HG03025 (cell line): ENCODE measurements around the gene MBD2.
A peak's percentile ranks its signal among the peaks of the same experiment; 100 is the strongest.

ENCODE experiments used
- ATAC-seq: cut with Tn5 transposase; IDR thresholded peaks from one replicate; pipeline ENCODE4 v1.9.1; 2021; ENCODE audit warnings: mild to moderate bottlenecking, moderate library complexity; ENCODE audit not compliant: unreplicated experiment, low FRiP score

The MBD2 gene

GRCh38 chr18:54203914-54204313, 20.6 kb downstream of the MBD2 start:
- no peak for ATAC-seq

DNA sequence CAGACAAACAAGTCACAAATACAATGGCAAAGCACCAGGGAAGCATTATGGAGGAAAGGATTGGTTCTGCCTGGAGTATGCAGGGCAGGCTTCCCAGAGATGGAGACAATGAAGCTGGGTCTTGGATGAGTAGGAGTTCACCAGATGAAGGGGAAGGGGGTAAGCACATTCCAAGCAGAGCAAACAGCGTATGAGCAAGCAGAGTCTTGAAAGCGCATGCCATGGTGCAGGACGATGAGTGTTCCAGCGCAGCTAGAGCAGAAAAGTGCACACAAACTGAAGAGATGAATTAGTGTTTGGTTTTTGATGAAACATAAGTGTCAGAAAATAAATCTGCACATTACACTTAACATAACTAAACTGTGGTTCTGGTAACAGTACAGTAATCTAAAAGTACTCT, 21.6 kb downstream of the MBD2 start:
- no peak for ATAC-seq

DNA sequence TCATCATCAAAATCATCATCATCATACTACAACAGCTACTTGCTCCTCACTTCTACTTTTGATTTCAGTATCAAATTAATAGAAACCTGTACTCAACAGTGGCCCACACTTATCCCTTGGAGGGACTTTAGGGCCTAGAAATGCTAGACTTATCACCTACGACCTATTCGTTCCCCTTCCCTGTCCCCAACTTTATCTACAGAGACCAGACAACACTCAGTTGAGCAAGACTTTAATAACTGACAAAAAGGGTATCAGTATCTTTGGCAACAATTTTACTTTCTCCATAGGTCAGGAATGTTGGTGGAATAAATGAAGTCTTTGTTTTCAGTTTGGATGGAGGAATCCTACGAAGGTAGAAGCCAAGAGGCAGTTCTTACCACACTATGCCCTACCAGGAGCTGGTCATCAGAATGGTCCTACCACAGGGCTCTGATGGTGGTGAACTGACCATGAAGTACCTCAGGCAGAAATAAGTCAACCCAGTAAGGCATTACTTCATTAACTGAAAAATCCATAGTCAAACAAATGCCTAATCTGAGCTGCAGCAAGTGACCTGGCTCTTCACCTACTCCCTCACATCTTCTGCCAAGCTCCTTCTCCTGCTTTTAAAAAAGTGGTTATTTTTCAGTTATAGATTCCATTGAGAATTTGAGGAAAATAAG, 26.6 kb downstream of the MBD2 start:
- ATAC-seq = no peak

GRCh38 chr18:54193786-54194185, 30.7 kb downstream of the MBD2 start:
- no peak for ATAC-seq

DNA sequence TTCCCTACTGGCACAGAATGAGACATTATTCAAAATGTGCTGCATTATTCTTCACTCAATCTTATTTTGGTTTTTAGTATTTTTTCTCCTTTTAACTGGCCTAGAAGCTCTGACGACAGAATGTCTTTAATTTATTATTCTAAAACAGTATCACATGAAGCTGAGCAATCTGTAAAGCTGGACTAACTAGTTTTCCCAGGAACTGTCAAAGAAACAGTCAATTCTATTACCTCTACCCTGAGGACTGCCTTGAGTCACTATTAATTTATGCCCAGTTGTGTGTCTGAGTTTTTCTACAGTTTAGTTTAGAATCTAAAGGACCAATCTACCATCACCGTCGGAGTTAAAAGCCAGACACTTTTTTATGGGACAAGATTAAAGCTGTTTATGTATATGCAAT, 31.6 kb downstream of the MBD2 start:
- no peak for ATAC-seq

- no peak for ATAC-seq
These were observed 32.1 kb downstream of the MBD2 start for GRCh38 chr18:54192415-54192814.

DNA sequence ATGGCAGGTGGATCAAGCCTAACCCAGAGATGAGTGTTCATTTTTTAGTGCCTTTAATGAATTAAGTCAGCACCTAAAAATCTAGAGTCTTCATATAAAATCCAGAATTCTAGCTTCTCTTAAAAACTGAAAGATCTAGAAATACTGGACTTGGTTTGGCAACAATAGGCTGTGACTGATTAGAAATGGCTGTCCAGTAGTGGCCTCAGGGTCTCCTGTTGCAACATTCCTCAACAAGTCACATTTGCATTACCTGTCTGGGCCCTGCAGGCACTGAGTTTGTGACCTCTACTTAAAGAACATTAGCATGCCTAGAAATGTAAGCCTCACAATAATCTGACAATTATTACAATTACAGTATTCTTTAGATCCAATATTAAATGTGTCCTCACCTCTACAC, 33.1 kb downstream of the MBD2 start:
- no peak for ATAC-seq

GRCh38 chr18:54187372-54187771, 37.1 kb downstream of the MBD2 start:
- ATAC-seq = no peak

GRCh38 chr18:54184836-54185235, 39.6 kb downstream of the MBD2 start:
- no peak for ATAC-seq

DNA sequence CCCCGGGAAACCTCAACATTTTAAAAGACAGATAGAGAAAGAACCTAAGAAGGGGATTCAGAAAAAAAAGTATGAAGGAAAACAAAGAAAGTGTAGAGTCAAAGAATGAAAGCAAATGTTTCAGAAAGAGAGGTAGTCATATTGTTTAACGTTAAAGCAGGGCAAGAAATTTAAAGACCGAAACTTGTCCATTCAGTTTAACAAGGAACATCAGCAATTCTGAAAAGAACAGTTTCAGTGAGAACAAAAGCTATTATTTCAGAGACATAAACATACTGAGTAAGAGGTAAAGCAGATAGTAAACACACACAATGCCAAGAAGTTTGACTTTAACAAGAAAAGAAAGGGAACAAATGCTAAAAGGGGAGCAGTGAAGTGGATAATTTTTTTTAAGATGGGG, 41.1 kb downstream of the MBD2 start:
- ATAC-seq = no peak

GRCh38 chr18:54181856-54182602, 42.4 kb downstream of the MBD2 start:
- ATAC-seq = no peak

DNA sequence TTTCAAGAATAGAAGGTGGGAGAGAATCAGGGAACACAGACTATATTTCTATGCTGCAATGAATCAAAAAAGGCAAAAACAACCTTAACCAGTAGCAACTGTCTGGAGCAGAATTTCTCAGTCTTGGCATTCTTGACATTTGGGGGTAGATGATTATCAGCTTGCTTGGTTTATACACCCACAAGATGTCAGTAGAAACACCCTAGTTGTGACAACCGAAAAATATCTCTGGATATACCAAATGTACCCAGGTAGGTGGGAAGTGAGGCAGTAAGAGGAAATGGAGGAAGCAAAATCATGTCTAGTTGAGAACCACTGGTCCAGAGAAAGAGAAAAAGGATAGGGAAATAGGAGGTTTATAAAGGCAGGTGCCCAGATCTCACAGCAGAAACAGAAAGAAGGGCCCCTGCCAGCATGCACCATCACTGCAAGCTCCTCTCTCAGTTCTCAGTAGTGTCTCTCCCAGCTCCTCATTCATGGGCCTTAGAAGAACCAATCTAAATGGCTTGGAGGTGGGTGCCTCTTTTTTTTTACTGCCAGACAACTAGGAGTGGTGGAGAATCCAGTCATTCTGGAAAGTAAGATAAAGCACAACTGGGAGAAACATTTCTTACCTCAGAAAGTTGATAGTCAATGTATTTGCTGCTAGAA, 50.4 kb downstream of the MBD2 start:
- peak; percentile 77 for ATAC-seq

GRCh38 chr18:54173250-54173649, 51.2 kb downstream of the MBD2 start:
- no peak for ATAC-seq

DNA sequence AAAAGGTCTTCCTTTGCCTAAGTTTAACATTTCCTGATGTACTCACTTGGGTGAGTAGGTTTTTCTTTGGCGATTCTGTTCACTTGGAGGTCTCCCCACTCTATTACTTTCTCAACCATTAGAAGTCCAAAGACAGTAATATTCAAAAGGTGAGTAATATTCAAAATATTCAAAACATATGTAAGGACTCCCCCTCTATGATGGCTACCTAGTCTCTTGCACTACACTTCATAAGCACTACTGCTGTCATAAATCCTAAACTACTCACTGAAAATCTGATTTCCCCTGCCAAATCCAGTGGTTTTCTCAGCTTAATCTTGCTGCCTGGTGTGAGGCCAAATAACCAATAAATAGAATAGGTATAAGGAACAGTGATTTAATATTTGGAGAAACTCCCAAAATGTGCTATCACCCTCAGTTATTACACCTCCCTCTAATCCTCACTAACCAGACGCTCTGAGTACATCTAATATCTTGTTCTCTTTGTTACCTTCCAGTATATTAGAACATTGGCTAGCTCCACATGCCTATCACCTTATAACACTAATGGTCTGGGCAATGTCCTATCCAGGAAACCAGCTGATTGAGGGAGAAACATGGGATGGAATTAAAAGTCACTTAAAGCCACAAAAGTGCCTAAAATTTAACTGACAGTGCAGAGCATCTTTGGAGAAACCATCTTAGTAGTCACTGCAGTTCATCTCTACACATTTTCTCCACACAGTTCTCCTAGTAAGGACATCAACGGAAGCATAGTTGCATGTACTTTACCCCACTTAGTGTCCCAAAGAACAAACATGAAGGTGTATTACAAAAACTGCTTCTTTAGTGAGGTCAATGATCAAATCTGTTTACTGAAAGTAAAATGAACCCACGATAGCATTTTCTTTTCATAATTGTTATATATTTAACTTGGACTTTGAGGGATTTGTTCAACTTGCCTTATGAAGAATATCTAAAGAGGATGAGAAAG, 54.8 kb downstream of the MBD2 start:
- no peak for ATAC-seq

GRCh38 chr18:54165450-54165849, 59.0 kb downstream of the MBD2 start:
- ATAC-seq = no peak

- ATAC-seq = no peak
These were observed 61.0 kb downstream of the MBD2 start for GRCh38 chr18:54163453-54163852.

DNA sequence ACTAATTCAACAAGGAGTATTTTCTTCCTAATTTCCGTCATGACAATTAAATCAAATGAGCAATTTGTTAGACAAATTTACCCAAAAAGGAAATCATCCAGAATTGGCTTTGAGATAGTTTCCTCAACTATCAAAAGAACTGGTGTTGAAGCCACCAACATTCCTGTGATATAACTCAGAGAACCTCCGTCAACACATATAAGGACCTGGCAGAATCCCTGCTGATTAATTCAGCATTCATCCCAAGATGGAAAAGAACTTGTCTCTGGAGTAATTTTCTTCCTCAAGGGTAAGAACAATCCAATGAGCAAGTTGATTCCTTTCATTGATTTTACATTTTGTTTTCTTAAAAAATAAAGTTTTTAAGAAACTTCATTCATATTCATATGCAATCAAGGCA, 62.0 kb downstream of the MBD2 start:
- no peak for ATAC-seq

DNA sequence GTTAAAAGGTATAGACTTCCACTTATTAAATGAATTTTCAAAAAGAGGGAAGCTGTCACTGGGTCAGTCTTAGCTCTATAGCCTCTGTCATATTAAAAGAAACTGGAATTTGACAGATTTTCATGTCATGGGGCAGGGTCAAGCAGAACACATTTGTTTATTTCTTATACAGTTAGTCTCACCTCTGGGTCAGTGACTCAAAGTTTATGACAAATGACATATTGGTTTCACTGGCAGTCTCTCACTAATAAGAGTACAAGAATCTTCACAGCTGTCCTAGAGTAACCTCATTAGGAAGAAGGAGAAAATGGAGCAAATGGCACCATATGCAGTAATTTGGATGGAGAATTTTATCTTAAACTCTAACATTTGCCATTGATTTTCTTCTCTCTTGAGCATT, 63.2 kb downstream of the MBD2 start:
- ATAC-seq = no peak

- no peak for ATAC-seq
These were observed 64.6 kb downstream of the MBD2 start for GRCh38 chr18:54159906-54160305.

- no peak for ATAC-seq
These were observed 66.7 kb downstream of the MBD2 start for GRCh38 chr18:54157646-54158385.
